AG10803 (cell line): ENCODE results near the gene ACTL7B.
"Not testable (repeated sequence)": the region's sequence is repeated elsewhere in the genome, so short reads cannot be mapped to it uniquely, and the experiment has no call there.

Source experiments
- DNase-seq: peaks from one replicate; pipeline ENCODE4 v3.0.0; 2010; ENCODE audit warnings: low read depth
- H3K4me3 ChIP-seq: 2 replicates; pipeline ENCODE4 v1.5.1; 2011; ENCODE audit warnings: mild to moderate bottlenecking, low read length, control low read depth
- TF ChIP-seq, protein P1 (sequence below): conservative IDR thresholded peaks from 2 replicates; pipeline ENCODE4 v1.5.1; 2011; ENCODE audit warnings: mild to moderate bottlenecking, low read length, control low read depth, inconsistent platforms

ACTL7B gene, protein sequence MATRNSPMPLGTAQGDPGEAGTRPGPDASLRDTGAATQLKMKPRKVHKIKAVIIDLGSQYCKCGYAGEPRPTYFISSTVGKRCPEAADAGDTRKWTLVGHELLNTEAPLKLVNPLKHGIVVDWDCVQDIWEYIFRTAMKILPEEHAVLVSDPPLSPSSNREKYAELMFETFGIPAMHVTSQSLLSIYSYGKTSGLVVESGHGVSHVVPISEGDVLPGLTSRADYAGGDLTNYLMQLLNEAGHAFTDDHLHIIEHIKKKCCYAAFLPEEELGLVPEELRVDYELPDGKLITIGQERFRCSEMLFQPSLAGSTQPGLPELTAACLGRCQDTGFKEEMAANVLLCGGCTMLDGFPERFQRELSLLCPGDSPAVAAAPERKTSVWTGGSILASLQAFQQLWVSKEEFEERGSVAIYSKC

DNA sequence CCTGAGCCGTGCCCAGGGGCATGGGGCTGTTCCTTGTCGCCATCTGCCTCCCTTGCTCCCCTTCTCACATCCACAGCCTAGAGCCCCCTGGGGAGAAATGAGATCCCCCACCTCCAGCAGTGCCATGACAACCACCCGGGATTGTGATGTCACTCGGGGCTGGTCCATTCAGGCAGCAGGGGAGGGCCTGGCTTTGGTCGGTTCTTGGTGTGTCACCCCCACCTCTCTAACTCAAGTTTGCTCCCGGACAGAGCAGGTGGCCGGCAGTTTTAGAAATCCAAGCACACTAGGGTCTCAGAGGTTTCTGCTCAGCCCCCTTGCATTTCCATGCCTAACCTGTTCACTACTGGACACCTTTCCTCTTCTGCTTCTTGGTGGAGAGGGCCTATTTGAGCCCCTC, at the start of gene ACTL7B:
ACTL7B (minus strand) TSS at position 99 of the 400 bp plus-strand sequence; CDS start at position 43, 56 bp downstream.
- no peak within 1 kb of the TSS for H3K4me3 ChIP-seq
- TF ChIP-seq, protein P1, sequence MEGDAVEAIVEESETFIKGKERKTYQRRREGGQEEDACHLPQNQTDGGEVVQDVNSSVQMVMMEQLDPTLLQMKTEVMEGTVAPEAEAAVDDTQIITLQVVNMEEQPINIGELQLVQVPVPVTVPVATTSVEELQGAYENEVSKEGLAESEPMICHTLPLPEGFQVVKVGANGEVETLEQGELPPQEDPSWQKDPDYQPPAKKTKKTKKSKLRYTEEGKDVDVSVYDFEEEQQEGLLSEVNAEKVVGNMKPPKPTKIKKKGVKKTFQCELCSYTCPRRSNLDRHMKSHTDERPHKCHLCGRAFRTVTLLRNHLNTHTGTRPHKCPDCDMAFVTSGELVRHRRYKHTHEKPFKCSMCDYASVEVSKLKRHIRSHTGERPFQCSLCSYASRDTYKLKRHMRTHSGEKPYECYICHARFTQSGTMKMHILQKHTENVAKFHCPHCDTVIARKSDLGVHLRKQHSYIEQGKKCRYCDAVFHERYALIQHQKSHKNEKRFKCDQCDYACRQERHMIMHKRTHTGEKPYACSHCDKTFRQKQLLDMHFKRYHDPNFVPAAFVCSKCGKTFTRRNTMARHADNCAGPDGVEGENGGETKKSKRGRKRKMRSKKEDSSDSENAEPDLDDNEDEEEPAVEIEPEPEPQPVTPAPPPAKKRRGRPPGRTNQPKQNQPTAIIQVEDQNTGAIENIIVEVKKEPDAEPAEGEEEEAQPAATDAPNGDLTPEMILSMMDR: no peak
- DNase-seq: no peak

DNA sequence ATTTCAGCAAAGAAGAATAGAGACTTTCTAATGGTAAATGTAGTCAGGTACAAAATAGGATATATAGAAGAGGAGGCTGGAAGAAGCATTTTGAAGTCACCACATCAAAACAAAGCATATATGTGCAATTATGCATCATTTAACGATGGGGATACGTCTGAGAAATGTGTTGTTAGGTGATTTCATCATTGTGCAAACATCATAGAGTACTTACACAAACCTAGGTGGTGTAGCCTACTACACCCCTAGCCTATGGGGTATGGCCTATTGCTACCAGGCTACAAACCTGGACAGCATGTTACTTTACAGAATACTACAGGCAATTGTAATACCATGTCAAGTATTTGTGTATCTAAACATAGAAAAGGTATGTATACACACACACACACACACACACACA, 49.7 kb upstream of the ACTL7B start:
- no peak overlapping the region for H3K4me3 ChIP-seq
- TF ChIP-seq, protein P1: no peak
- DNase-seq: no peak

DNA sequence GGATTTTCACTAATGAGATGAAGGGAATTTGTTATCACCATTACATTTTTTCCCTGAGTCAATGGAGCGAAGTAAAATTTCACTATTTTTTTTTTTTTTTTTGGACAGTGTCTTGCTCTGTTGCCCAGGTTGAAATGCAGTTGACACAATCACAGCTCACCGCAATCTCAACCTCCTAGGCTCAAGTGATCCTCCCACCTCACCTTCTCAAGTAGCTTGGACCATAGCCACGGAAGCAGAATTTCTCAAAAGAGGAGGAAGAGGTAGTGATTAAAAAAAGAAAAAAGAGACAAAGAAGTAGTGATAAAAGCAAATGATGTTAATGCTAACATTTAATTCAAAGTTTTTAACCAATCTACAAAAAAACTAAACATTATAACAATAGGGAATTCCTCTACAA, 48.4 kb upstream of the ACTL7B start:
- no peak for DNase-seq
- TF ChIP-seq, protein P1: no peak

DNA sequence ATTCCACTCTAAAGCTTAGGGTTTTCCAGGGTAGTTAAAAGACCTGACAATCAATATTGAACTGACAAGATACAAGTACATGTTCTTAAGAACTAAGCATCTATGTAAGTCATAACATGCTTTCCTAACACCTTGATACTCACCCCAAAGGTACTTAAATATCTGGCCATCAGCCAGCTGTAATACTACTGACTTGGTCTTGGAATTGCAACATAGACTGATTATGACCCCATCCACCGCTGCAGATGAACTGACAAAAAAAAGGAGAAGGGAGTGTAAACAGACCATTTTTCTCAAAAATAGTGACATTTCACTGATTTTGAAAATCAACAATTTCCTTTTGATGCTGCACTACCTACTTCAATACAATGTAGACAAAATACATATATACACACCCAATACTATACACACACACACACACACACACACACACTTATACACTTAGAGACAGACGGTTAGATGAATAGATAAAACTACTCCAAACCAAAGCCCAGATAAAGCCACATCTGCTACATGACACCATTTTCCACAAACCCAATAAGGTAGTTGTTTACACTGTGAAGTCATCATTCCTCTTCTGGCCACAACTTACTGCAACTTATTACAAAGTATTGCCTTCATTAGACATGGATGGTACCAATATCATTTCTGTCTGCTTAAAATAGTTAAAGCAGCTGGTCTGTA, 47.8 kb upstream of the ACTL7B start:
- no peak overlapping the region for H3K4me3 ChIP-seq
- no peak for DNase-seq
- TF ChIP-seq, protein P1: no peak

More for the DNA sequence above, 48.4 kb upstream of the ACTL7B start:
- no peak overlapping the region for H3K4me3 ChIP-seq

DNA sequence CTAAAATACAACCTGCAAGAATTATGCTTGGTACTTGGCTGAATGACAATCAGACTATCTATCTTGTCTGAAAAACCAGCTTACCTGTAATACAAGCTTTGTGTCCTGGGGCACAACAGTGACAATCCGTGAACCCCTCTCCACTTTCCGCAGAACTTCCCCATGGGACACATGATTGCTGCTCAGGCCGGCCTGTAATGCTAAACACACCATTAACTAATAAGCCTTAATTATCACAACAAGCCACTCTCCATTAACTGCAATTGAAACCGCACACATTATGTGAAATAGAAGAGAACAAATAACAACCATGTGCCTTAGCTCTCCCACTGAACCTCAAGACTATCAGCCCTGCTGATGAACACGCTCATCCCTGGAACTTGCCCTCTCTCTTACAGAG, 44.4 kb upstream of the ACTL7B start:
- no peak overlapping the region for H3K4me3 ChIP-seq
- TF ChIP-seq, protein P1: no peak
- DNase-seq: no peak

DNA sequence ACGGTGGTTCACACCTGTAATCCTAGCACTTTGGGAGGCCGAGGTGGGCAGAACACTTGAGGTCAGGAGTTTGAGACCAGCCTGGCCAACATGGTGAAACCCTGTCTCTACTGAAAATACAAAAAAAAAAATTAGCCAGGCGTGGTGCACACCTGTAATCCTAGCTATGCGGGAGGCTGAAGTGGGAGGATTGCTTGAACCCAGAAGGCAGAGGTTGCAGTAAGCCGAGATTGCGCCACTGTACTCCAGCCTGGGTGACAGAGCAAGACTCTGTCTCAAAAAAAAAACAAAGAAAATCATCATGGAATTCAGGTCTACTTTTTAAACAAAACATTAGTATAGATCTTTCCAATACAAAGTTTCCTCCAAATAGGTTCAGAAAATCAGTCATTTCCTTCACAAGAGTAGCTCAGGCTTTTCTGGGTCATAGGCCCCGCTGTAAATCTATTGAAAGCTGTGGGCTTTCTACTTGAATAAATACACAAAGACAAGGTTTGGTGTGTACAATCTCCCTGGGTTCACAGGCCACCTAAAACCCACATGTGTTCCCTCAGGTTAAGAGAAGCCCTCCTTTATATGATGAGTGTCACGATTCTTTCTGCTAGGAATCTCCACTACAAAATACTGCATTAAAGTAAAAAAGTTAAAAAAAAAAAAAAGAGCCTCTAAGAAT, 43.4 kb upstream of the ACTL7B start:
- not testable (repeated sequence) for DNase-seq, H3K4me3 ChIP-seq

DNA sequence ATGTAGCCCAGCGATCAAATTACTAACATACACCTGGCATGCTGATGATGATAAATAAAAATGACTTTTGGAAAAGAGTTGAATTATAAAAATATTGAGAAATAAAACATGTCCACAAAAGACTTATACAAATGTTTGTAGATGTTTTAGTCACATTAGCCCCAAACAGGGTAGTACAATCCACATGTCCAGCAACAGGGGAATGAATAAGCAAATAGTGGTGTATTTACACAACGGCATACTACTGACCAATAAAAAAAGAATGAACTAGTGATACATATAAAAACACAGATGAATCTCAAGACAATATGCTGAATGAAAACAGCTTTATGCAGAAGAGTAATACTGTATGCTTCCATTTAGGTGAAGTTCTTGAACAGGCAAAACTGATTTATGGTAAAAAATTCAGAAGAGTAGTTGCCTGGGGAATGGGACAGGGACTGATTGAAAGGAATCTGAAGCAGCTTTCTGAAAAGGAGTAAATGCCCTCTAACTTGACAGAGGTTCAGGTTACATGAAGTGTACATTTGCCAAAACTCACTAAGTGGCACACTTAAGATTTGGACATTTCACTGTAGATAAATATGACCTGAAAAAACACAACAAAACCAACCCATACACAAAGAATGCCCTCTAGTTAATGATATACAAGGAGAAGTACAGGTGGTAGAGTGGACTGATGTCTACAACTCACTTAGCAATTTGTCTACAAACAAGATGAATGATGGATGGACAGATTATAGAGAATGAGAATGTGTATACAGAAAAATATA, 41.7 kb upstream of the ACTL7B start:
- no peak for DNase-seq
- H3K4me3 ChIP-seq: no peak overlapping the region
- TF ChIP-seq, protein P1: no peak
